ENCODE data around the gene TNP1.

The TNP1 gene

GRCh38 chr2:216833061-216833460 is 26.8 kb downstream of the TNP1 start:
- no peak for DNase-seq

- DNase-seq = peak; percentile 45
Observed at GRCh38 chr2:216830346-216830745, 29.5 kb downstream of the TNP1 start.

GRCh38 chr2:216829533-216829932 is 30.3 kb downstream of the TNP1 start:
- DNase-seq = peak; percentile 79

GRCh38 chr2:216827073-216827720 is 32.7 kb downstream of the TNP1 start:
- DNase-seq = peak; percentile 71

- DNase-seq = no peak
Observed at GRCh38 chr2:216822470-216822869, 37.4 kb downstream of the TNP1 start.

- no peak for DNase-seq
Observed at GRCh38 chr2:216820709-216821108, 39.2 kb downstream of the TNP1 start.

GRCh38 chr2:216819766-216820165 is 40.1 kb downstream of the TNP1 start:
- DNase-seq = no peak

- no peak for DNase-seq
Observed at GRCh38 chr2:216819055-216819454, 40.8 kb downstream of the TNP1 start.

GRCh38 chr2:216810399-216811160 is 49.3 kb downstream of the TNP1 start:
- no peak for DNase-seq

Data from DMS79 treated with DMSO at 0.1 percent for 48 hours (cell line).